Endothelial cell (in vitro differentiated cells): ENCODE data around the gene MACROD2. TPM values are rescaled to one million over a fixed set of nuclear protein-coding genes. Genes with fewer than 3 reads are reported as not detected.

Experiments
- DNase-seq: peaks from one replicate; pipeline ENCODE4 v3.0.0; 2021; ENCODE audit warnings: low spot score
- H3K27ac Mint-ChIP-seq: one replicate; pipeline ENCODE4 v1.8.0; 2021; ENCODE audit warnings: mixed read lengths, inconsistent platforms; ENCODE audit not compliant: unreplicated experiment
- H3K27me3 Mint-ChIP-seq: one replicate; pipeline ENCODE4 v1.8.0; 2021; ENCODE audit warnings: mild to moderate bottlenecking, moderate library complexity, mixed read lengths, inconsistent platforms; ENCODE audit not compliant: unreplicated experiment
- H3K36me3 Mint-ChIP-seq: one replicate; pipeline ENCODE4 v1.8.0; 2021; ENCODE audit warnings: mild to moderate bottlenecking, low read depth, mixed read lengths, inconsistent platforms; ENCODE audit not compliant: unreplicated experiment
- H3K4me1 Mint-ChIP-seq: one replicate; pipeline ENCODE4 v1.8.0; 2021; ENCODE audit warnings: mild to moderate bottlenecking, mixed read lengths, inconsistent platforms; ENCODE audit not compliant: unreplicated experiment
- H3K4me3 Mint-ChIP-seq: one replicate; pipeline ENCODE4 v1.8.0; 2021; ENCODE audit warnings: mild to moderate bottlenecking, mixed read lengths, inconsistent platforms; ENCODE audit not compliant: unreplicated experiment
- H3K9me3 Mint-ChIP-seq: one replicate; pipeline ENCODE4 v1.8.0; 2021; ENCODE audit warnings: mixed read lengths, inconsistent platforms; ENCODE audit not compliant: unreplicated experiment
- CTCF ChIP-seq: fragments of 200-600 bp; sonication (generic); IDR thresholded peaks from one replicate; pipeline ENCODE4 v1.5.0; 2021; ENCODE audit warnings: antibody characterized with exemption; ENCODE audit not compliant: unreplicated experiment
- total RNA-seq: library from RNA; stranded (reverse); fragmentation: NEBNext Ultra II Directional; extraction: Animal tissue kit (Norgen Biotek cat#: 25700); gene quantifications from one replicate; pipeline ENCODE4 v1.2.1, GENCODE V29; 2021; ENCODE audit not compliant: unreplicated experiment

MACROD2 gene
- total RNA-seq, 1 donor from 2014 or later: 6.4 TPM

GRCh38 chr20:14189794-14190402 is 194.6 kb downstream of the MACROD2 start:
- Mint-ChIP-seq H3K27me3 (no peaks in the 10 kb centered on the region), H3K9me3 (no peaks in the 10 kb centered on the region), H3K27ac (no peak overlapping the region), H3K36me3 (no peaks in the 10 kb centered on the region), H3K4me1 (no peaks in the 10 kb centered on the region), H3K4me3 (no peak overlapping the region)
- no peak for TF ChIP-seq CTCF
- no peak for DNase-seq

- no peak for TF ChIP-seq CTCF
- H3K27me3 Mint-ChIP-seq: peaks cover 2% of the 10 kb centered on the region
- no peaks in the 10 kb centered on the region for H3K36me3 Mint-ChIP-seq
- no peak overlapping the region for H3K4me3 Mint-ChIP-seq
- no peak for DNase-seq
- H3K27ac Mint-ChIP-seq: no peak overlapping the region
- H3K4me1 Mint-ChIP-seq: no peaks in the 10 kb centered on the region
- H3K9me3 Mint-ChIP-seq: no peaks in the 10 kb centered on the region
These were observed 196.2 kb downstream of the MACROD2 start for GRCh38 chr20:14191559-14191958.

- H3K36me3 Mint-ChIP-seq: no peaks in the 10 kb centered on the region
- H3K27ac Mint-ChIP-seq: no peak overlapping the region
- peaks cover 2% of the 10 kb centered on the region for H3K27me3 Mint-ChIP-seq
- H3K9me3 Mint-ChIP-seq: no peaks in the 10 kb centered on the region
- no peak for TF ChIP-seq CTCF
- H3K4me3 Mint-ChIP-seq: no peak overlapping the region
- H3K4me1 Mint-ChIP-seq: peaks cover 5% of the 10 kb centered on the region
- no peak for DNase-seq
These were observed 198.1 kb downstream of the MACROD2 start for GRCh38 chr20:14193443-14193842.

GRCh38 chr20:14193885-14194284 is 198.6 kb downstream of the MACROD2 start:
- H3K4me3 Mint-ChIP-seq: no peak overlapping the region
- no peaks in the 10 kb centered on the region for H3K36me3 Mint-ChIP-seq
- no peak overlapping the region for H3K27ac Mint-ChIP-seq
- no peak for TF ChIP-seq CTCF
- DNase-seq: no peak
- peaks cover 9% of the 10 kb centered on the region for H3K4me1 Mint-ChIP-seq
- no peaks in the 10 kb centered on the region for H3K9me3 Mint-ChIP-seq
- H3K27me3 Mint-ChIP-seq: peaks cover 2% of the 10 kb centered on the region

- no peaks in the 10 kb centered on the region for H3K9me3 Mint-ChIP-seq
These were observed 201.8 kb downstream of the MACROD2 start for GRCh38 chr20:14197097-14197496.

More at GRCh38 chr20:14197097-14197496, 201.8 kb downstream of the MACROD2 start:
- H3K4me1 Mint-ChIP-seq: peaks cover 13% of the 10 kb centered on the region
- no peaks in the 10 kb centered on the region for H3K36me3 Mint-ChIP-seq
- DNase-seq: no peak
- H3K4me3 Mint-ChIP-seq: no peak overlapping the region
- no peak for TF ChIP-seq CTCF
- H3K27ac Mint-ChIP-seq: no peak overlapping the region
- peaks cover 2% of the 10 kb centered on the region for H3K27me3 Mint-ChIP-seq
